Stimulated activated CD8-positive, alpha-beta memory T cell treated with anti-CD3 and anti-CD28 coated beads, Interleukin-4, amount 100 ng/mL, for 1 hour (primary cell): ENCODE data around the gene ZNF880.
A peak's percentile ranks its signal among the peaks of the same experiment; 100 is the strongest.
"Not testable (repeated sequence)": the region's sequence is repeated elsewhere in the genome, so short reads cannot be mapped to it uniquely, and the experiment has no call there.

Experiments
- DNase-seq, 2 donors: peaks; one replicate each; pipeline ENCODE4 v3.0.0-alpha.2; 2020; ENCODE audit warnings: low read depth in 2 of 2, low spot score in 1 of 2

The ZNF880 gene

DNA sequence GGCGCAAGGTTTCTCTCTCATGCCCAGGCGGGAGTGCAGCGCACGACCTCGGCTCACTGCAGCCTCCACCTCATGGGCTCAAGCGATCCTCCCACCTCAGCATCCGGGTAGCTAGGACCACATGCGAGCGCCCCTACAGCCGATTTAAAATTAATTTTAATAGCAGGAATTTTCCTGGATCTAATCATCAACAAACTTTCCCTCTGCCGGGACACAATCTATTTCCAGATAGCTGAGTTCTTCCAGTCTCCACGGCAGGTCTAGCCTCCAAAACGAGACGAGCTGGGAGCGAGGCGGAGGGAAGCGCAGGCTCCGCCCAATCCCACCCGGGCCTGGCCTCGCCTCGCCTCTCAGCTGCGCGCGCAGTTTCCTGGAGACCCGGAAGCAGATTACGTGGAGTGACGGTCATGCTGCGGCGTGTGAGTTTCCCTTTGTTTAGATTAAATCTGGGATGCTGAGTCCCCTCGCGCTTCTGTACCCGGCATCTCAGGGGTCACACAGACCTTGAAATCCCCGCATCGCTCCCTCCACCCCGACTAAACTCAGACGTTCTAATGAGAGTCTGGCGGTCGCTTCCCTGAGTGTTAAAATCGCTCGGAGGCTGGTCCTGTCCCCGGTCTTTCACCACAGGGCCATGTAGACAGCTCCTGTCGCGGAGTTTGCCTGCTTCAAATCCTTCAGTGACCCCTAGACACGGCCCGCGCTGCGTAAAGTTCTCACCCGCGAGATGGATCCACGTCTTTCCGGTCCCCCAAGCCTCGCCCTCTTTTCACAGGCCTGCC, at the start of gene ZNF880:
ZNF880 (plus strand) TSS at position 365 of the 782 bp plus-strand sequence; CDS start at position 408, 43 bp downstream.
- peak; percentile 84 to 85 for DNase-seq

DNA sequence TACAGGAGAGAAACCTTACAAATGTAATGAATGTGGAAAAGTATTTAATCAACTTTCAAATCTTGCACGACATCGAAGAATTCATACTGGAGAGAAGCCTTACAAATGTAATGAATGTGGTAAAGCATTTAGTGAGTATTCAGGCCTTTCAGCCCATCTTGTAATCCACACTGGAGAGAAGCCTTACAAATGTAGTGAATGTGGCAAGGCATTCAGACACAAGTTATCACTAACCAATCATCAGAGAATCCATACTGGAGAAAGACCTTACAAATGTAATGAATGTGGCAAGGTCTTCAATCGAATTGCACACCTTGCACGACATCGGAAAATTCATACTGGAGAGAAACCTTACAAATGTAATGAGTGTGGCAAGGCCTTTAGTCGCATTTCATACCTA, 47.3 kb upstream of the ZNF880 start:
- no peak for DNase-seq

DNA sequence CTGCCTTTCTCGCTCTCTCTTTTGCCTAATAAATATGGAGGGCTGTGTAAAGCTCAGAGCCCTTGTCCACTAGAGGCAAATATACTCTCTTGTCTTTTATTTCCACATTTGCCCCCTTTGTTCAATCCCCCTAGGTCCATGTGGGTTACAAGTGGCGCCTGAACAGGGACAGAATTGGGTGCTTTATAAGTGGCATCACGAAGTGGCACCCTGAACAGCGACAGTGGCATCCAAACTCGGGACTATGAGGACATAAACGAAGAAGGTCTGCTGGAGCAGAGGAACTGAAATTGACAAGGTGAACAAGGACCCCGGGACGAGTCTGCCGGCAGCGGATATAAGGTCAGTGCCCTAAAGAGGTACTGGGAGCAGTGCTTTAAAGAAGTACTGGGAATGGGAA, 38.0 kb upstream of the ZNF880 start:
- DNase-seq = no peak

DNA sequence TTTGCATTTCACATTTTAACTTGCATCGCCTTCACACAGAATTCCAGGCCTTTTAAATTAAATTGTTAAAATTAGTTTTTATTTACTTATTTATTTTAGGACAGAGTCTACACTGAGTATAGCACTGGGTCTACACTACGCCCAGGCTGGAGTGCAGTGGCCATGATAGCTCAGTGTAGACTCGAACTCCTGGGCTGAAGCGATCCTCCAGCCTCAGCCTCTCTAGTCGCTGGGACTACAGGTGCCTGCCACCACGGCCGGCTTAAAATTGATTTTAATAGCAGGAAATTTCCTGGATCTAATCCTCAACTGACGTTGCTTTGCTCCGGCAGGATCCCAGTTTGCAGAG, 34.0 kb upstream of the ZNF880 start:
- DNase-seq = no peak

DNA sequence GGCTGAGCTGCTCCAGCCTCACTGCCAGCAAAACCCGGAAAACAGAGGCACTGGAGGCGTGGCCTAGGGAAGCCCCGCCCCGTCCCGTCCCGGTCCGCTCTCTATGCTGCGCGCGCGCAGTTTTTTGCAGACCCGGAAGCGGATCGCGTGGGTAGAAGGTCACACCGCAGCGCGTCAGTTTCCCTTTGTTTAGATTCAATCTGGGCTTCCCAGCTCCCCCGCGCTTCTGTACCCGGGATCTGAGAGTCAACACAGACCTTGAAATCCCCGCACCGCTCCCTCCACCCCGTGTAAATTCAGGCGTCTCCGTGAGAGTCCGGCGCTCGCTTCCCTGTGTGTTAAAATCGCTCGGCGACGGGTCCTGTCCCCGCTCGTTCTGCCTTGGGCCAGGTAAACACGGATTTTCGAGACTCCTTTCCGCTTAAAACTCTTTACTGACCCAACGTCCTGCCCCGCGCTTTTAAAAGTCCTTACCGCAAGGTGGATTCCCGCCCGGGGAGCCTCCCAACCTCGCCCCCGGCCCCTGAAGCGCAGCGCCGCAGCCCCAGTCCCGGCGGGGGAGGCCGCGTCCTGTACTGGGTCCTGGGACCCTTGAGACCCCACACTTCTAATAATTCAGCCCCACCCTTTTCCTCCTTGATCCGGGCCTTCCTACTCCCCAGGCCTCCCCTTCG, 33.5 kb upstream of the ZNF880 start, which contains the start of gene ZNF610:
ZNF610 (plus strand) TSS at position 127 of the 674 bp plus-strand sequence. CDS start 12,930 bp downstream, outside the sequence.
- DNase-seq = peak; percentile 64 to 75

DNA sequence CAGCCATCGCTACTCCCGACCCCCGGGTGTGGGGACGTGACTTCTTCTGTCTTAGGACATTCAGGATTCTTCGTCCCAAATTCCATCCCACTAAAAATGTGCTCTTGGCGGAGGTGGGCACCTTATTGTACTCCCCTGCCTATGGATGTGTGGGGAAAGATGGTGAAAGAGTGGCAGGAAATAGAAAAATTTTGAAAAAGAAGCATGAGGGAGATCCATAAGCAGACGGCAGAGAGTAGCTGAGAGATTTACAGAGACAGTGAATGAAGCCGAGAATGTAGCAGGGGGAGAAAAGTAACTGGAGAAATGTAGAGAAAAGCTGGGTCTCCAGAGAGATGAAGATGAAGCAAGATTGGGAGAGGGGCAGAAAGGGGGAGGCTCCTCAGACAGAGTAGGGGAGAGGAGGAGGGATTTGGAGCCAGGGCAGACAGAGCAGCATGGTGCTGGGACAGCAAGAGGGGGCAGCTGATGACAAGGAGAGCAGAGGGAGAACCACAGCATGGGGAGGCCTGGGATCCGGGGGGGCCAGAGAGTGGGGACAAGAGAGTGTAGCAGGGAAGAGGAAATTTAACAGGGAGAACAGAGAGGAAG, 32.8 kb upstream of the ZNF880 start:
- no peak for DNase-seq

DNA sequence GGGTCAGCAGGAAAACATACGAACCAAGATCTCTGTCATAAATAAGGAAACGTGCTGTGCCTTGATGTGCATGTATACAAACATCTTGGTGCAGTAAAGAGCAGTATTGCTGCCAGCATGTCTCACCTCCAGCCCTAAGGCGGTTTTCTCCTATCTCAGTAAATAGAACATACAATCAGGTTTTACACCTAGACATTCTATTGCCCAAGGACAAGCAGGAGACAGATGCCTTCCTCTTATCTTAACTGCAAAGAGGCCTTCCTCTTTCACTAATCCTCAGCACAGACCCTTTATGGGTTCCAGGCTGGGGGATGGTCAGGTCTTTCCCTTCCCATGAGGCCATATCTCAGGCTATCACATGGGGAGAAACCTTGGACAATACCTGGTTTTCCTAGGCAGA, 30.7 kb upstream of the ZNF880 start:
- DNase-seq = not testable (repeated sequence)

DNA sequence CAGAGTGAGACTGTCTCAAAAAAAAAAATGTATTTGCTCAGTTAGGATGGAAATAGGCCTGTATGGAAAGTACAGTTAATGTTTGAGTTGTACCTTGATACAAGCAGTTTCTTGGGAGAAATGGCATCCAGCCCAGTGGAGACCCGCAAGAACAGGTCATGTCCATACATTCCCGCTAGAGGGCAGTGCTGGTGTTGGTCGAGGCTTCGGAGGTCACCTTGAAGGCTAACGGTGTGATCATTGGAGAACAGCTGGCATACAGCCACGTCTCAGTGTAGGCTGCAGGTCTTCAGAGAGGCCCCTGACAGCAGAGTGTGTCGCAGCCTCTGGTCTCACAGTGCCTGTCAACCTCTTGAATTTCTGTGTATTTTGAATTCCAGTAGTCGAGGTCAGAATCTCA, 26.2 kb upstream of the ZNF880 start:
- DNase-seq = peak in 1 of 2 donors; percentile 19

DNA sequence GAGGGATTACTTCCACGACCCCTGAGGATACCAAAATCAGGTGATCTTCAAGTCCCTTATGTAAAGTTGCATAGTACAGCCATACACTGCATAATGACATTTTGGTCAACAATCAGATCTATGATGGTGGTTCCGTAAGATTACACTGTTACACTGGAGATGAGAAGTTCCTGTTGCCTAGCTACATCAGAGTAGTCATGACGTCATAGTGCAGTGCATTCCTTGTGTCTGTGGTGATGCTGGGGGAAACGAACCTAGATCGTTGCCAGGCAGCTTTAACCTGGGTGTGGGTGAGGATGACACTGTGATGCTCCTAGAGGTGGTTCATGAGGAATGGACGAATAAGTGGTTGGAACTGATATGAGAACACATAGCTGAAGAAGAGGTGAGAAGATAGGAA, 24.6 kb upstream of the ZNF880 start:
- no peak for DNase-seq

DNA sequence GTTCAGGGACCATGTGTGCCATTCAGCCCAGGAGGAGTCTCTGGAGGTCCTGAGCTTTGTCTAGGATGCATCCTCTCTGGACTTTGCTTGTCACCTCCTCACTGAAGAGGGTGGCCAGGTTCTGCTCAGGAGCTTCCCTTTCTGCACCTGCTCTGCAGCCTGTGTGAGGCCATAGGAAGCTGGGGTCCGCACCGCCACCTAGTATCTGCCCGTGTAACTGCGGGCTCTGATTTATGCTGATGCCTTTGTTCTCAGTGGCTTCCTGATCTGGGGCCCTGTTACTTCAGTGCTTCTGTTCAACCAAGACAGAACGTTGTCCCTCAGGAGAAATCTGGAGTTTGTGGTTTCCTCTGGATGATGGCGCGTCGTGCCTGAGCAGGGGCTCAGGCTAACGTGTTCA, 18.2 kb upstream of the ZNF880 start:
- DNase-seq = no peak

DNA sequence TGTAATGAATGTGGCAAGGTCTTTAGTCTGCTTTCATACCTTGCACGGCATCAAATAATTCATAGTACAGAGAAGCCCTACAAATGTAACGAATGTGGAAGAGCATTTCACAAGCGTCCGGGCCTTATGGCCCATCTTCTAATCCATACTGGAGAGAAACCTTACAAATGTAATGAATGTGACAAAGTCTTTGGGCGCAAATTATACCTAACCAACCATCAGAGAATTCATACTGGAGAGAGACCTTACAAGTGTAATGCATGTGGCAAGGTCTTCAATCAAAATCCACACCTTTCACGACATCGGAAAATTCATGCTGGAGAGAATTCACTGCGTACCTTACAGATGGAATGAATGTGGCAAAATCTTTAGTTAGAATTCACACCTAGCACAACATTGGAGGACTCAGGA, 3.3 kb upstream of the ZNF880 start:
- DNase-seq = no peak

DNA sequence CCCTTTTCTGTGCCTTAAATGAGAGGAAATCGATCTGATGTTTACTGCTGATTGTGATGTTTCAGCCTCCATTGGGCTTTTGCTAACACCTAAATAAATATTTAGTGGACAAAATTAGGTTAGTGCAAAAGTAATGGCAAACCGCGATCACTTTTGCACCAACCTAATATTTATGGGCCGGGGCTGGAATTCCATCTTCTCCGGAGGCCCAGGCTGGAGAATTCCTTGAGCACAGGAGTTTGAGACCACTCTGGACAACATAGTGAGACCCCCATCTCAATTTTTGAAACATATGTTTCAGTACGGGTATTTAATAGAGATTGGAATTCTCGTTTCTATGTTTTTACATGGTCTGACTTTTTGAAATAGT, 603 bp downstream of the ZNF880 start:
- DNase-seq = no peak

DNA sequence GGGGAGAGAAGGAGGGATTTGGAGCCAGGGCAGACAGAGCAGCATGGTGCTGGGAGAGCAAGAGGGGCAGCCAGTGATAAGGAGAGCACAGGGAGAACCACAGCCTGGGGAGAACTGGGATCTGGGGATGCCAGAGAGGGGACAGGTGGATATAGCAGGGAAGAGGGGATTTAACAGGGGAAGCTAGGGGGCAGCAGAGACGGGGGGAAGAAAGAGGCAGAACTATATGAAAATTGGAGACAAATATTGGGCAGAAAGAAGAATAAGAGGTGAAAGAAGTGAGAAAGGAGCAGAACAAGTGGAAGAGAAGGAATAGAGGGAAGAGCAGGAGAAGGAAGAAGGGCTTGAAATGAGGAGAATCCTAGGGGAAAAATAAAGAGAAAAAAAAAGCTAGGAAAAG, 21.4 kb downstream of the ZNF880 start:
- DNase-seq = no peak

DNA sequence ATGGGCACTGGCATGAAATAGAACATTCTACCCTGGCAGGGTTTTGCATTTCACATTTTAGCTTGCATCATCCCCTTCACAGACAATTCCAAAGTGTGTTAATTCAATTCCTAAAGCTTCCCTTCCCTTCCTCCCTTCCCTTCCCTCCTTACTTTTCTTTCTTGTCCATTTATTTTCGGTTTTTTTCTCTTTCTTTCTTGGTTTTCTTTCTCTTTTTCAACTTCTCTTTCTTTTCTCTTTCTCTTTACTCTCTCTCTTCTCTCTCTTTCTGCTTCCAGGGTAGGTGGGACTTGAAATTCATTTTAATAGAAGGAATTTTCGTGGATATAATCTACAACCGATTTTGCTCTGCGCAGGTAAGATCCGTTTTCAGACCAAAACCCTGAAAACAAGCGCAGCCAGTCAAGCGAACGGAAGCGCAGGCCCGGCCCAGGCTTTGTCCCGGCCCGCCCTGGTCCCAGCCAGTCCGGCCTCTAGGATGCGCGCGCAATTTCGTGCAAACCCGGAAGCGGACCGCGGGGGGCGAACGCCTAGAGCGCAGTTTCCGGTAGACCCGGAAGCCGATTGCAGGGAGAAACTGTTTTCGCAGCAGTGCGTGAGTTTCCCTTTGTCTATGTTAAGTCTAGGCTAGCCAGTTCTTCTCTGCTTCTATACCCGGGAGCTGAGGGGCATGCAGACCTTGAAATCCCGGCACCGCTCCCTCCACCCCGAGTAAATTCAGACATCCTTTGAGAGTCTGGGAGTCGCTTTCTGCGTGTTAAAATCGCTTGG, 27.8 kb downstream of the ZNF880 start, which contains the start of gene ZNF528:
ZNF528 (plus strand) TSS at position 540 of the 771 bp plus-strand sequence. CDS start 4,165 bp downstream, outside the sequence.
- peak; percentile 90 to 94 for DNase-seq

DNA sequence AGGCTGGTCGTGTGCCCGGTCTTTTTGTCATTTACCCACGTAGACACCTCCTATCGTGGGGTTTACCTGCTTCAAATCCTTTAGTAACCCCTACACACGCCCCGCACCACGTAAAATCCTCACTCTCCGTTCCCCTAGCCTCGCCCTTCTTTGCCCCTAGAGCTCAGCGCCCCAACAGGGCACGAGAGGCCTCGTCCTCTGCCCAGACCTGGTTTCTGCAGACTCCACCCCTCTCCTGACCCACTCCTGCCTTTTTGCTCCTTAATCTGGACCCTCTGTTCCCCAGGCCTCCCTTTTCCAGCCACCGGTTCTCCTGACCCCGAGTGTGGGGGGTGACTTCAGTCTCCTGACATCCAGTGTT, 28.3 kb downstream of the ZNF880 start:
- DNase-seq = no peak

DNA sequence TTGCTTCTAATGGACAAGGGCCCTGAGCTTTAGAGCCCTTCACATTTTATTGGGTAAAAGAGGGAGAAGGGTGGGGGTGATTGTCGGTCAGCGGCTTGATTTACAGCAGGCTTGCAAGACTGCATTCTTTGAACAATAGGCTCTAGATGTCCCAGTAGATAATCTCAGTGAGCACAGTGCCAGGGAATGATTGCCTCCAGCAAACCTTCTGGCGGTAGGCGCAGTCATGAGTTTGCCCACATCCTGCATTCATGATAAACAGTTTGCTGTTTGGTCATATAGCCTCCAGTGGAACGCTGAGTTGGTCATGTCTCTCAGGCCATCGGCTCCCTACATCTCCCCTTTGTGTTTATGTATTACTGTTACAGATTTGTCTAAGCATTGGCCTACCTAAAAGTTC, 40.6 kb downstream of the ZNF880 start:
- no peak for DNase-seq

DNA sequence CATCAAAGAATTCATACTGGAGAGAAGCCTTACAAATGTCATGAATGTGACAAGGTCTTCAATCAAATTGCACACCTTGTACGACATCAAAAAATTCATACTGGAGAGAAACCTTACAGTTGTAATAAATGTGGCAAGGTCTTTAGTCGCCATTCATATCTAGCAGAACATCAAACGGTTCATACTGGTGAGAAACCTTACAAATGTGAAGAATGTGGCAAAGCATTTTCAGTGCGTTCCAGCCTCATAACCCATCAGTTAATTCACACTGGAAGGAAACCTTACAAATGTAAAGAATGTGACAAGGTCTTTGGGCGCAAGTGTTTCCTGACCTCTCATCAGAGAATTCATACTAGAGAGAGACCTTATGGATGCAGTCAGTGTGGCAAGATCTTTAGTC, 46.0 kb downstream of the ZNF880 start:
- DNase-seq = no peak

DNA sequence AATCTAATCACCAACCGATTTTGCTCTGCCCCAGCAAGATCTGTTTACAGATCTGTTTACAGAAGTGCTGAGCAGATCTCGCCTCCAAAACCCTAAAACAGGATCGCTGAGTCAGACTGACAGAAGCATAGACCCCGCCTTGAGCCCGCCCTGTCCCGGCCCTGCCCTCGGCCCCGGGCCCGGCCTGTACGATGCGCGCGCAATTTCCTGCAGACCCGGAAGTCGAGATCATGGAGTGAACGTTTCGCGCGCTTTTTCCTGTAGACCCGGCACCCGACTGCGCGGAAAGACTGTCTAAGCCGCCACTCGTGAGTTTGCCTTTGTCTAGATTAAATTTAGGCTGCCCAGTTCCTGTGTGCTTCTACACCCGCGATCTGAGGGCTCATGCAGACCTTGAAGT, 59.2 kb downstream of the ZNF880 start, which contains the start of gene ZNF534:
ZNF534 (plus strand) TSS at position 212 of the 400 bp plus-strand sequence. CDS start 2,327 bp downstream, outside the sequence.
- DNase-seq = no peak
